GM19043 (cell line): Measurements from ENCODE around the gene SNAP91.
"Not testable (repeated sequence)": the region's sequence is repeated elsewhere in the genome, so short reads cannot be mapped to it uniquely, and the experiment has no call there.

Experiments used
- ATAC-seq: cut with Tn5 transposase; IDR thresholded peaks from one replicate; pipeline ENCODE4 v1.9.1; 2021; ENCODE audit warnings: low read depth; ENCODE audit not compliant: unreplicated experiment

Gene SNAP91

DNA sequence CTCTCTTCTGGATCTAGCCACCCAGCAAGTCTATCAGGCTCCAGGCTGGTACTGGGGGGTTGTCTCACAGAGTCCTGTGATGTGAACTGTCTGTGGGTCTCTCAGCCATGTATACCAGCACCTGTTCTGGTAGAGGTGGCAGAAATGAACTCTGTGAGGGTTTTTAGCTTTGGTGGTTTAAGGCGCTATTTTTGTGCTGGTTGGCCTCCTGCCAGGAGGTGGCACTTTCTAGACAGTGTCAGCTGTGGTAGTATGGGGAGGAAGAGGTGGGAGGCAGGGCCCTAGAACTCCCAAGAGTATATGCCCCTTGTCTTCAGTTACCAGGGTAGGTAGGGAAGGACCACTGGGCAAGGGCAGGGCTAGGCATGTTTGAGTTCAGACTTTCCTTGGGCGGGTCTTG is 75.8 kb downstream of the SNAP91 start:
- no peak for ATAC-seq

DNA sequence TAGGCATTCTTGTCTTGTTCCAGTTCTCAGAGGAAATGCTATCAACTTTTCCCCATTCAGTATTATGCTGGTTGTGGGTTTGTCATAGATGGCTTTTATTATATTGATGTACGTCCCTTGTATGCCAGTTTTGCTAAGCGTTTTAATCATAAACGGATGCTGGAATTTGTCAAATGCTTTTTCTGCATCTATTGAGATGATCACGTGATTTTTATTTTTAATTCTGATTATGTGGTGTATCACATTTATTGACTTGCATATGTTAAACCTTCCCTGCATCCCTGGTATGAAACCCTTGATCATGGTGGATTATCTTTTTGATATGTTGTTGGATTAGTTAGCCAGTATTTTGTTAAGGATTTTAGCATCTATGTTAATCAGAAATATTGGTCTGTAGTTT is 79.0 kb downstream of the SNAP91 start:
- not testable (repeated sequence) for ATAC-seq

DNA sequence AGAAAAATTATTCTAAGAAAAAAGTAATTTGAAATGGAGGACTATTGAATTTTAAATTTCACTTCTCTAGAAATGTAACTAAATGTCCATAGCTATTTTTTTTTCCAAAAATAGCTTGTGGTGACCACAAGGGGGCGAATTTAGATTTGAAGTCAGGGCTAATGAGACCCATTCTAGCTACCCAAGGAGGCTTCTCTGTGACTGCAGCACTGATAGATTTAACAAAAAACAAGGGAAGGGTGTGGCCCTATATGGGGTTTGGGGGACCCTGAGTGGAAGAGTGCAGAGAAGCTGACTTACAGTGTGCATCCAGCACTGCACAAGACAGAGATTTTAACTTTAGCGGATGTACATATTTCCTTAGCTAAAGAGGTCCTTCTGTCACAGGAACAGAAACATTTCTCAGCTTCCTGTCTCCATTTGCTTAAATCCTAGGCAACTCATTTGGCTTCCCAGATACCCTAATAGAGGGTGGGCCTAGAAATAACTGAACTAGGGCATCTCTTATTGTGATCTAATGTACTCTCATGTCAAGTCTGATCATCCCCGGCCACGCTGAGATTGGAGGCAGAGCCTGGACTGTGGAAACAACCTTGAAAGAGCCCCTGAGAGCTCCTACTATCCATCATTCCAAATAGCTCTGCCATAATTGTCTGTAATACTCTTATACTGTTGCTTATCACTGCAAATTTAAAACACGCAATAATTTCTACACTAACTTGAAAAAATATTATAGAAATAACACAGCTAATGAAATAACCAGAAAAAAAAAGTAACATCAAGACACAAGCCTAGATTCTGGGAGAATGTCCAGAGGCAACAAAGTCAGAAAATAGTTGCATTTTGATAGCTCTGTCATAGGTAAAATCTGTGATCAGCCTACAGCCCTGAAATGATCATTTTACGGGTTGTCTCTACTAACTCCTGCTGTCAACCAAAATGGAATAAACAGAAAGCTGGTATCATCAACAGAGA is 93.6 kb downstream of the SNAP91 start:
- no peak for ATAC-seq

DNA sequence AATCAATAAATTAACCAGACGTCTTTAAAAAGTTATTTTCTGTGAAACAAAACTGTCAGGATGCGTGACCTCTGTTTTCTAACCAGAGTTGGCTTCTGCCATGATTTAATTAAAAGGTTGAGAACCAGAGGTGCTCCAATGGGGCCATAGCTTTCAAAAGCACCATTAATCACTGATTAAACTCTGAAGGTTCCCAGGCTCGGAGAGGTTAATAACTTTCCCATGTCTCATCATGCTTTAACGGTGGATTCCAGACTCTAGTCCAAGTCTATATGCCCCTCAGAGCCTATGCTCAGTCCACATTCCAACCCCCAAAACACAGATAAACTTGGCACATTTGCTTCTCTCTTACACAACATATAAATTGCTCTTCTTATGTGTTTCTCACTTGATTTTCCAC is 95.5 kb downstream of the SNAP91 start:
- no peak for ATAC-seq

DNA sequence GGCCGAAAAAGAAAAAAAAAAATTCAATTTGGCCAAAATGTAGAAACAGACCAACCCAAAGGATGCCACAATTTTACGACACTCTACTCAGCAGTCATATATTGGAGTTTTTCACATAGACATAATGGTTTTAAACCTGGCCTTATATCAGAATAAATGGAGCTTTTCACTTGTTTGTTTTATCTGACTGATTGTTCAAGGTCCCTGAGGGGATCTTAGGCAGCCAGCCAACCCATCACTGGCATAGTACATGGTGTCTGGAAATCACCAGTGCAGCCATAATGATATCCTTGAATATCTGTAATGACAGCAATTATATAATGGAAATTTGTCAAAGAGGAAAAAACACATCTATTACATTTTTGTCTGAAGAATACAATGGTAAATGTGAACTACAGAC is 99.7 kb downstream of the SNAP91 start:
- no peak for ATAC-seq

DNA sequence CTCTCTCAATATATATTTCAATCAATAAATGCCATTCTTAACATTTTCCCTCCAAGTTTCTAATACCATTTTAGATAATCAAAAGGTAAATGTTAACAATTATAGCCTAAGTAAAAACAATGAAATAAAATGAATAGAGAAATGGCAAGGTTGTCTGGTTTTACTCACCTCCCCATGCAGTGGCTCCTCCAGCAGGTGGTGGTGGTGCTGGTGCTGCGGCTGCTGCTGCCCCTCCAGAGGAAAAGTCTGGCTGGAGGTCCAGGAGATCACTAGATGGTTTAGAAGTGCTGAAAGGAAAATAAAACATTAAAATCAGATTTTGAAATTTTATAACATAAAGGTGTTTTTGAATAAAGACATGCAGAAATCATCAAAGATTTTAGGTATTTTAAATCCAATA is 103.4 kb downstream of the SNAP91 start:
- no peak for ATAC-seq

DNA sequence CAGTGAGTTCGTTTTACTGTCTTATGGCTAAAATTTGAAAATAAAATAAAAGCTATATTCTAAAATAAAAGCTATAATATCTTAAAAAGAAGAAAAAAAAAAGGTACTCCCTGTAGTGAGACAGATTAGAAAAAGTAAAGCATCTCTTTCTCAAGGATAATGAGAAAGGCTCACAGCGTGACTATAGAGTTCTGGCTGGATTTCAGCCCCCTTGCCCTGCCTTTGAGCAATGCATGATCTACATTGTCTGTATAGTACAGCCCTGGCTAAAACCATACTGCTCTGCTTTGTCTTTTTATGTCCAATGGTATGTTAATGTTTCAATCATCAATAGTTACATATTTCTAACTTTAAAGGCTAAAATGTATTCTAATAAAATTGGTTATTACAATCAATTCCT is 105.3 kb downstream of the SNAP91 start:
- ATAC-seq = no peak

DNA sequence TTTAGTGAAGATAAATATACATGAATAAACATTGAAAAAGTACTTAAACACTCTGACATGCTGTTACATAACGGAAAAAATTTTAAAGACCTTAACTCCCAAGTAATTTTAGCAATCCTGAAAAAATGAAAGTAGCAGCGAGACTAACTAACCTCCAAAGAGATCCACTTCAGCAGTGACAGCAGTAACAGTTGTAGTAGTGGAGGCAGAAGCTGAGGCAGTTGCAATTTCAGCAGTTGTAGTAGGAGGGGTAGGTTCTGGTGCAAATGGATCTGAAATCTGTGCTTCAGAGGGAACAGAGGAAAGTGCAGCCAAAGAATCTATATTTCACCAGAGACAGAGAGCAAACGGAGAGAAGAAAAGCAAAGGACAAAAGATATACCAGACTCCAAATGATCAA is 107.8 kb downstream of the SNAP91 start:
- no peak for ATAC-seq

DNA sequence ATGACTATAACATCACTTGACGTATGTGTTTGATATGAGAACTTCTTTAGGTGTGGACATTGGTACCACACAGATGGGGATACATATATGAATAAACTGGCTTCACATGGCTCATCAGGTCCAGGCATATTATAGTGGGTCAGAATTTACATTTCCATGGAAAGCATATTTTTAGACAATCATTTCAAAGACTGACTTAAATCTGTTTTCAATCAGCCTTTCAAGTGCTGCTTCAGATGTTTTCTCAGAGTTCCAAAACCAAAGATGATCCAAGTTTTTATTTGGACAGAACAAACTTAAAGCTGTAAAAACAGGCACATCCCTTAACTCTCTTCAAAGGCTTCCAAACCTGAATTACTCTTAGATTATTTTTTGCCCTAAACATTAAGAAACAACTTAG is 108.4 kb downstream of the SNAP91 start:
- ATAC-seq = no peak

DNA sequence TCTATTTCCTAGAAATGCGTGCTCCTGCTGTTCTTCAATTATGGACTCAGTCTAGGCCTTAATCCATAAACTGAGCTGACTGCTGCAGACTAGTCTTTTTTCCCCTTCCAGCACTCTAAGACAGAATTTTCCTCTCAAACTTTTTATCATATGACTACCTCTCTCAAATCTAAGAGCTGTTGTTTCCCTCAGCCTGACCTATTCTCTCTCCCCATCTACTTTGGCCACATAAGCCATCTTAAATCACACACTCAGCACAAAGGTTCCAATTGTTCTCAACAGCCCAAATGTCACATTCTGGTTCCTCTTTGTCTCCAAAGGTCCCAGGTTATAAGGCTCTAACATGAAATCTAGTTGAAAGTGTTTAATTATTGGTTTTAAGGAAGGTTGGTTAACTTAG is 111.4 kb downstream of the SNAP91 start:
- ATAC-seq = no peak

DNA sequence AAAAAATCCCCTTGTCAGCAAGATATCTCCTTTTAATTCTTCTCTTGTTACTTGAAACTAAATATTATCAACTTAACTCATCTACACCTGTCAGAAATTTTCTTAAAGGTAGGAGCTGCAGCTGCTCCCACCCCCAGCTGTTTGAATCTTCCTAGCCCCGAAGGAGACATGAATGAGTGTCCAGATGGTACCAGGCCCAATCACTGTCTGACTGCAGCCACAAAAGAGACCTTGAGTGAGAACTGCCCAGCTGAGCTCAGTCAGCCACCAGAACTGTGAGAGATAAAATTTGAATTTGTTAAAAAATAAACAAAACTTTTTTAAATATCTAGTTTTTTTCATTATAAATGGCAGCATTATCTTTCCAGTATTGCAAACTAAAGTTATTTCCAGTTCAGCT is 111.8 kb downstream of the SNAP91 start:
- no peak for ATAC-seq

DNA sequence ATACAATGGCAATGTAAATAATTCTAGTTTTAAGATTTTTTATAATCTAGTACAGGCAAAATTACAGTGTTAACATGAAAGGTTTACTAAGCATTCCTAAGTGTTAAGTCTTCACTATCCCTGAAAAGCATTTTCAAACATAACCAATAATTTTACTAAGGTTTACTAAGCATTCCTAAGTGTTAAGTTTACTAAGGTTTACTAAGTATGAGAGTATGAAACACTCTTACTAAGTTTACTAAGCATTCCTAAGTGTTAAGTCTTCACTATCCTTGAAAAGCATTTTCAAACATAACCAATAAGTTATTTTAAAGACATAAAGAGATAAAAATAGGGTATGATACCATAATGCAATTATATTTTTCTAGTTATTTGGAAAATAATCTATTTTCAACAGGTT is 114.0 kb downstream of the SNAP91 start:
- ATAC-seq = no peak

DNA sequence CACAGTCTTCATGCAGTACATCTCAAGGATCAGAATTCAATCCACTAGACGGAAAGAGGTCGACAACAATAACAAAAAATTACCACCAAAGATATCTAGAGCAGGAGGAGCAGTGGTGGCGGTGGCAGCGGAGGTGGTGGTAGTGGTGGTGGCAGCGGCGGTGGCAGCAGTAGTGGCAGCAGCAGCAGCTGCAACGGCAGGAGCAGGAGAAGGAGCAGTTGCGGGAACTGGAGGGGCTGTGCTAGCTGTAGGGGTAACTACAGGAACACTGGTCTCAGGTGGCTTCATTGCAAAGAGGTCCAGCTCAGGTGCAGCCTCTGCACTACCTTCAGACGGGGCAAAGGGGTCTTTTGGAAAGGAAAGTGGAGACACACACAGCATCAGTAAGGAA is 115.5 kb downstream of the SNAP91 start:
- ATAC-seq = no peak

DNA sequence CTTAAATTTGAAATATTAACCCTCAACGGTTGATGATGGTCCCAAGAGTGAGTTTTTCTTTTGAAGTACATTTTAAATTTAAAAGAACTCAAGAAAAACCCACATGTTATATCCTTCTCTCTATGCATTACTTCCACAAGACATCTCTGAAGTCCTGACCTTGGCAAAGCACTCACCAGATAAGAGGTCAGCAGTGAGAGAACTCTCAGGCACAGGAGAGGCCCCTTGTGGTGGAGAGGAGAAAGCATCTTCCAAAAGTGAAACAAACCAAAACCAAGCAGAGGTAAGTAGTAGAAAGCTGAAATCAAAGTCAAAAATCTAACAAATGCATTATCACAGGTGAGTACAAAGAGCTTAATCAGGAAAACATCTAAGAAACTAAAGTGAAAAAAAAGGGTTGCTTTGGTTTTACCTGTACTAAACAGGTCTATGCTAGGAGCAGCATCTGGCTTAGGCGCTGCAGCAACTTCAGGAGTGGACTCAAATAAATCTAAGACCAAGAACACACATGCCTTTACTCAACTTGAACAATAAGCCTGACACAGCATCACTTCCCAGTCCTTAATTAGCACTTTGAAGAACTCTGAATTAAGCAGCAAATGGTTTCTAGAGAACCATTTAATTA is 116.0 kb downstream of the SNAP91 start:
- peak; percentile 75 for ATAC-seq

DNA sequence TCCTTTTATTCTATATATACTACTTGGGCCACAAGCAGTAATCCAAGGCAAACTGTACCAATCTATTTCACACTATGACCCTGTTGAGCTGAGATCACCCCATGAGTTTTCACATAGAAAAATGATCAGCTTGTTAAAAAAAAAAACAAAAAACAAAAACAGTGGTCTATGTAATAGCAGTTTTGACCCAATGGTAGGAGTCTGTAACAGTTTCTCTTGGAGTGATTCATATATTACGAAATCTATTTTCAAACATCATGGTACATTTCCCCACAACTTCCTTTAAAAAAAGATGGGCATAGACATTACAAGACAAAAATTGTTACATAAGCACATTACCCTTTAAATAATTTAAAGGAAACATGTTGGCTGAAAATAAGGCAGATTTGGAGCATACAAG is 118.5 kb downstream of the SNAP91 start:
- ATAC-seq = no peak

DNA sequence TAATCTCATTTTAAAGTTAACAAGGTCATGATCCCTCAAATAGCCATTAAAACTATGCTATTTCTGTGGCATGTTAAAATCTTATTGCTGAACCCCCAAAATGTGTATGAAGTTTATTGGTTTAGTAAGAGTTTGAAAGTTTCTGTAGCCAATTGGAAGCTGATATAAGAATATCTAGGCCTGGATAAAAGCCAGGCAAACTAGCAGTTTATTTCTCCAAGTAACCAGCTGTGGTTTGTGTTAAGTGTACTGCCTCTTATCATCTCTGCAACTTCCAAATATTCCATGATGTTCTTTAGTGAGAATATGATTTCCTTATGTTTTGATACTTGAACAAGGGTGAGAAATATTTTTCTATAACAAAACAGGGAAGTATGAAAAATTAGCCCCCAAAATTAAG is 119.8 kb downstream of the SNAP91 start:
- no peak for ATAC-seq

DNA sequence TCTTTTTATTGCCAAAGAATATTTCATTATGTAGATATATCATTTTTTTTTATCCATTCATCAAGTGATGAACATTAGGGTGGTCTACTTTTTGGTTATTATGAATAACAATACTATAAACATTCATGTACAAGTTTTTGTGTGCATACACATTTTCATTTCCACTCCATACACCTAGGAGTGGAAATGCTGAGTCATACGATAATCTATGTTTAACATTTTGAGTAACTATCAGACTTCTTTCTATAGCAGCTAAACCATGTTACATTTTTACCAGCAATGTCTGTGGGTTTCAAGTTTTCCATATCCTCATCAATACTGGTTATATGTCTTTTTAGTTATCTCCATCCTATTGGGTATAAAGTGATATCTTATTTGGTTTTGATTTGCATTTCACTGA is 130.8 kb downstream of the SNAP91 start:
- no peak for ATAC-seq

DNA sequence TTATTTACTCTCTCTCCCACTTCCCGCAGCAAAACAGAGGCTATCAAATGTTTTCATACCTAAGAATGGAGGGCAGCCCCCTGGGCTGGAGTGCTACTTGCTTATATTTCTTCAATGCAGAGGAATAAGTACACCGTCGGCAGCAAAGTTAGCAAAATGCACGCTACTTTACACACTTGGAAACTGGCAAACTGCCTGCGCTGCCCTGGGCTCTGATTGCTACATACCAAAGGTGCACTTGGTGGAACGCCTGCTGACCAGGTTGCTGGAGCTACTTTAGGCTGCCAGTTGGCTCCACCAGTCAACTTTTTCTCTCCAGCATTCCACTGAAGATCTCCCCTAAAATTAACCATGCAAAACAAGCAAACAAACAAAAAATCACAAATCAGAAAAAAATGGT is 134.1 kb downstream of the SNAP91 start:
- ATAC-seq = no peak

DNA sequence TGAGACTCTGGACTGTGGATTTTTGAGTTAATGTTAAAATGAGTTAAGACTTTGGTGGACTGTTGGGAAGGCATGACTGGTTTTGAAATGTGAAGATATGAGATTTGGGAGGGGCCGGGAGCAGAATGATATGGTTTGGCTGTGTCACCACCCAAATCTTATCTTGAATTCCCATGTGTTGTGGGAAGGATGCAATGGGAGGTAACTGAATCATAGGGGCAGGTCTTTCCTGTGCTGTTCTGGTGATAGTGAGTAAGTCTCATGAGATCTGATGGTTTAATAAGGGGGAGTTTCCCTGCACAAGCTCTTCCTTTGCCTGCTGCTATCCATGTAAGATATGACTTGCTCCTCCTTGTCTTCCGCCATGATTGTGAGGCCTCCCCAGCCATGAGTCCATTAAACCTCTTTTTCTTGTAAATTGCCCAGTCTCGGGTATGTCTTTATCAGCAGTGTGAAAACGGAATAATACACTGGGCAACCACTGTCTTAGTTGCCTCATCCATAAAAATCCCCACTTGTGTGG is 137.2 kb downstream of the SNAP91 start:
- not testable (repeated sequence) for ATAC-seq

DNA sequence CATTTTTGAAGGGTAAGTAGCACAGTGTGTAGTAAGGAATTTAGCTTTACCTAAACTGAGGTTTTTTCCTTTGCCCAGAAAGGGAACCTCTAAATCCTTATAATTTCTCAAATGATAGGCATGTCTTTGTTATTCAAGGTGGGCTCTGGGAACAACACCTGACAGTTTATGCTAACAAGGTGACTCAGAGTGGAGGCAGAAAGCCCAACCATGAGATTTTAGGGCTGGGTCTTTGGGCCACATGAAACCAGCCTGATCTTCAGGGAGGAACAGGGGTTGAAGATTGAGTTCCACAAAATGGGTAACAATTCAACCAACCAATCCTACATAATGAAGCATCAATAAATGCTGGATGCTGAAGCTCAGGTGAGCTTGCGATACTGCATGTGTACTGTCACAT is 149.9 kb downstream of the SNAP91 start:
- no peak for ATAC-seq

DNA sequence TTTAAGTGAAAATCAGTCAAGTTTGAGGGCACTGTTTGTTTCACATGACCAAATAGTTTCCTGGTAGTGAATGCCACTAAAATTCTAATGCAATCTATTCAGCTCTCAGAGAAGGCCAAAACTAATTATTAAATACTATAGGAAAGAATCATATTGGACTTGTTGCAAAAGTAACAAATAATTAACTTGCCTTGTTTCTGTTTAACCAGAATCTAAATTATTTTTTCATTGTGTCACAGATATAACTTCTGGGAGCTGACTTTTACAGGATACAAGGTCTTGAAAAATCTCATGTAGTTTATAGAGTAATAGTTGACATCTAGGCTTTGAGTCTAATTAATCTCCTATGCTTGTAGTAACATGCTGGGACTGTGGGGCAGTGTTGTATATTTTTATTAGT is 152.0 kb downstream of the SNAP91 start:
- ATAC-seq = no peak

DNA sequence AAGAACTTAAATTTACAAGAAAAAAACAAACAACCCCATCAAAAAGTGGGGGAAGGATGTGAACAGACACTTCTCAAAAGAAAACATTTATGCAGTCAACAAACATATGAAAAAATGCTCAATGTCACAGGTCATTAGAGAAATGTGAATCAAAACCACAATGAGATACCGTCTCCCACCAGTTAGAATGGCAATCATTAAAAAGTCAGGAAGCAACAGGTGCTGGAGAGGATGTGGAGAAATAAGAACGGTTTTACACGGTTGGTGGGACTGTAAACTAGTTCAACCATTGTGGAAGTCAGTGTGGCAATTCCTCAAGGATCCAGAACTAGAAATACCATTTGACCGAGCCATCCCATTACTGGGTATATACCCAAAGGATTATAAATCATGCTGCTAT is 157.2 kb downstream of the SNAP91 start:
- ATAC-seq = not testable (repeated sequence)
